HepG2 (cell line): ENCODE measurements around the gene UBL4B. TPM values are rescaled to one million over a fixed set of nuclear protein-coding genes. Genes with fewer than 3 reads are reported as not detected.

Experiments
- ATAC-seq: fragments of 200-7000 bp; cut with Tn5 transposase; 3 replicates; pipeline ENCODE4 v1.9.1; 2020; ENCODE audit warnings: mild to moderate bottlenecking, moderate library complexity
- BruUV-seq: library from RNA; stranded (reverse); fragments of 400-500 nt; replicated peaks from 2 replicates; lab custom pipeline; 2021; lab: Mats Ljungman, UMichigan
- CTCF ChIA-PET: fragments of 300-600 bp; formaldehyde crosslinking; extraction: SDS; loops from one replicate; lab custom pipeline; 2021; ENCODE audit warnings: low total read pairs, inconsistent platforms, low intra/inter-chr PET ratio; lab: Yijun Ruan, JAX
- POLR2A ChIA-PET: fragments of 350-600 bp; sonication (Branson Sonifier 250); formaldehyde crosslinking; loops from one replicate; lab custom pipeline; 2020; ENCODE audit warnings: antibody characterized with exemption, inconsistent platforms; lab: Yijun Ruan, JAX
- DNase-seq: peaks from one replicate; pipeline ENCODE4 v3.0.0-alpha.2; 2015; ENCODE audit warnings: low spot score
- FAIRE-seq: peaks from 3 replicates; lab custom pipeline; 2011; peaks lifted over from hg19 to GRCh38; lab: Jason Lieb, UNC
- H2AFZ ChIP-seq: one replicate; pipeline ENCODE4 v1.6.1; 2011; ENCODE audit warnings: low read length, inconsistent platforms
- H3K27ac ChIP-seq: fragments of 300-600 bp; 3 replicates; pipeline ENCODE4 v1.8.0; 2011; ENCODE audit warnings: mixed run types, mild to moderate bottlenecking, mixed read lengths, low read length, inconsistent platforms; ENCODE audit not compliant: insufficient read depth; ENCODE audit errors: extremely low read length
- H3K27me3 ChIP-seq, 2 experiments: fragments of 200-600 bp in 1 of 2; 2 replicates in 1 of 2; 3 replicates in 1 of 2; pipeline versions ENCODE4 v1.6.0 to v1.8.0; 2011; ENCODE audit warnings: low read length in 2 of 2, mild to moderate bottlenecking in 2 of 2, moderate library complexity in 2 of 2, inconsistent platforms in 1 of 2; ENCODE audit not compliant: insufficient read depth in 2 of 2, control insufficient read depth in 1 of 2
- H3K36me3 ChIP-seq, 2 experiments: fragments of 200-600 bp in 1 of 2; replicated peaks in 1 of 2; 2 replicates in 1 of 2; 3 replicates in 1 of 2; pipeline versions ENCODE4 v1.5.1 to v1.8.0; 2011; ENCODE audit warnings: low read length in 2 of 2, inconsistent platforms in 1 of 2; ENCODE audit not compliant: insufficient read depth in 2 of 2, control insufficient read depth in 1 of 2
- H3K4me1 ChIP-seq: 2 replicates; pipeline ENCODE4 v1.5.1; 2012; ENCODE audit warnings: low read length, inconsistent platforms; ENCODE audit not compliant: insufficient read depth
- H3K4me2 ChIP-seq: 2 replicates; pipeline ENCODE4 v1.6.0; 2011; ENCODE audit warnings: low read depth, low read length, inconsistent platforms
- H3K4me3 ChIP-seq, 3 experiments: fragments of 200-600 bp in 1 of 3; sonication (generic), shearing (Covaris generic) in 1 of 3; replicated peaks in 1 of 3; 2 replicates each; pipeline ENCODE4 v1.5.1; 2011 to 2016; ENCODE audit warnings: low read length in 3 of 3, inconsistent platforms in 2 of 3, low read depth in 2 of 3, mild to moderate bottlenecking in 2 of 3, control low read depth in 1 of 3, mixed read lengths in 1 of 3; ENCODE audit not compliant: insufficient read depth in 1 of 3
- H3K79me2 ChIP-seq: one replicate; pipeline ENCODE4 v1.6.1; 2011; ENCODE audit warnings: low read length, inconsistent platforms; ENCODE audit not compliant: insufficient read depth
- H3K9ac ChIP-seq: 2 replicates; pipeline ENCODE4 v1.6.0; 2011; ENCODE audit warnings: mild to moderate bottlenecking, low read depth, low read length, inconsistent platforms; ENCODE audit not compliant: insufficient read depth
- H3K9me3 ChIP-seq: 2 replicates; pipeline ENCODE4 v1.5.1; 2012; ENCODE audit warnings: mild to moderate bottlenecking, low read length
- H4K20me1 ChIP-seq: 2 replicates; pipeline ENCODE4 v1.6.0; 2011; ENCODE audit warnings: inconsistent platforms, mild to moderate bottlenecking, low read length, moderate library complexity; ENCODE audit not compliant: insufficient read depth
- ESRRA ChIP-seq: sonication (generic); formaldehyde crosslinking; IDR thresholded peaks from 2 replicates; pipeline ENCODE4 v1.5.1; 2020; ENCODE audit warnings: mild to moderate bottlenecking, low read depth, missing genetic modification reagents
- MIXL1 ChIP-seq: IDR thresholded peaks from 2 replicates; pipeline ENCODE4 v1.6.1; 2016
- TFDP2 ChIP-seq: sonication (generic); formaldehyde crosslinking; IDR thresholded peaks from 2 replicates; pipeline ENCODE4 v1.4.0; 2020; ENCODE audit warnings: missing genetic modification reagents
- WGBS: methylation state at CpG from one replicate; pipeline ENCODE4 v1.1.6; 2017; ENCODE audit warnings: low lambda C conversion rate; 5-methylcytosine and 5-hydroxymethylcytosine counted together
- in situ Hi-C: cut with HindIII; loops from 2 replicates; pipeline ENCODE4 v1.10.0; 2017; ENCODE audit warnings: low pct_unique_long_range_greater_than_20kb; ENCODE audit not compliant: extremely low pct_ligation_motif_present
- intact Hi-C: fragments of 100-400 bp; cut with micrococcal nuclease; formaldehyde crosslinking; loops from one replicate; pipeline ENCODE4 v1.10.0; 2022; ENCODE audit not compliant: unreplicated experiment
- polyA plus RNA-seq, 8 experiments: library from polyadenylated mRNA; depleted of rRNA in 3 of 8; stranded (reverse) in 7 of 8; unstranded in 1 of 8; fragments of >200 nt; fragmentation: Illumina TruSeq in 4 of 8; extraction: Trizol in 4 of 8; gene quantifications; 2 replicates each; pipeline versions ENCODE4 v1.2.1 to v1.2.3, GENCODE V29; 2011 to 2016; ENCODE audit warnings: low read depth in 4 of 8, missing spikeins in 1 of 8, mixed read lengths in 1 of 8; ENCODE audit not compliant: insufficient read depth in 1 of 8
- total RNA-seq, 5 experiments: library from RNA; depleted of rRNA; stranded (reverse); fragments of >200 nt; fragmentation: Illumina TruSeq; extraction: Trizol; gene quantifications; 2 replicates each; pipeline ENCODE4 v1.2.3, GENCODE V29; 2016; ENCODE audit warnings: low read depth in 1 of 5

The UBL4B gene
- total and polyA plus RNA-seq, 2 of the 13 experiments (the other 11 are each of a cell fraction or from before 2014, with no cell fraction given), result not detected

GRCh38 chr1:110158261-110158660 lies 46.0 kb downstream of the UBL4B start:
- no peaks in the 10 kb centered on the region for H3K36me3 ChIP-seq
- TF ChIP-seq MIXL1 (CRISPR knock-in tag) (no peak), ESRRA (CRISPR knock-in tag) (no peak)
- intact Hi-C loops, result no loop called here
- H3K27me3 ChIP-seq, result peaks cover 0 to 4% of the 10 kb centered on the region in 2 experiments; a peak in 1 of 5 replicates
- no peaks in the 10 kb centered on the region for H4K20me1 ChIP-seq
- H3K4me3 ChIP-seq, result no peak overlapping the region
- FAIRE-seq (no peak), ATAC-seq (no peak), DNase-seq (no peak)
- H3K27ac ChIP-seq, result no peak overlapping the region
- no peak overlapping the region for H3K4me2 ChIP-seq
- no peak overlapping the region for H3K9ac ChIP-seq
- H3K4me1 ChIP-seq, result no peaks in the 10 kb centered on the region
- 0% methylated on average over 3 of the region's 5 CpGs for WGBS
- in situ Hi-C loops, result no loop called here
- no TSS peak for BruUV-seq
- no peaks in the 10 kb centered on the region for H3K79me2 ChIP-seq
- no peaks in the 10 kb centered on the region for H3K9me3 ChIP-seq
- H2AFZ ChIP-seq, result no peak overlapping the region
- ChIA-PET CTCF (no interaction called here), POLR2A (no interaction called here)

GRCh38 chr1:110159168-110159567 lies 46.9 kb downstream of the UBL4B start:
- H3K9ac ChIP-seq, result no peak overlapping the region
- WGBS, result 0% methylated on average over 2 of the region's 2 CpGs
- intact Hi-C loops, result no loop called here
- no peak overlapping the region for H2AFZ ChIP-seq
- FAIRE-seq, result no peak
- ChIA-PET POLR2A (no interaction called here), CTCF (no interaction called here)
- no peak overlapping the region for H3K4me3 ChIP-seq
- in situ Hi-C loops, result no loop called here
- H3K36me3 ChIP-seq, result no peaks in the 10 kb centered on the region
- no peak overlapping the region for H3K27ac ChIP-seq
- ATAC-seq, result no peak
- H3K4me1 ChIP-seq, result no peaks in the 10 kb centered on the region
- H3K27me3 ChIP-seq, result peaks cover 0 to 7% of the 10 kb centered on the region in 2 experiments; a peak in 2 of 5 replicates
- DNase-seq, result no peak
- no peak for TF ChIP-seq TFDP2 (CRISPR knock-in tag)
- H3K4me2 ChIP-seq, result no peak overlapping the region
- no peaks in the 10 kb centered on the region for H3K9me3 ChIP-seq
- no peaks in the 10 kb centered on the region for H3K79me2 ChIP-seq
- BruUV-seq, result no TSS peak
- no peaks in the 10 kb centered on the region for H4K20me1 ChIP-seq
